Activated CD4-positive, alpha-beta memory T cell treated with anti-CD3 and anti-CD28 coated beads for 36 hours (primary cell): ENCODE measurements around the gene GRK7. TPM values are rescaled to one million over a fixed set of nuclear protein-coding genes. Genes with fewer than 3 reads are reported as not detected.

Experiments used
- CTCF ChIA-PET: fragments of 350-600 bp; sonication (Branson Sonifier 250); formaldehyde crosslinking; loops from one replicate; lab custom pipeline; 2021; ENCODE audit warnings: antibody characterized with exemption, inconsistent platforms; lab: Charles Lee
- POLR2A ChIA-PET: fragments of 350-600 bp; sonication (Branson Sonifier 250); formaldehyde crosslinking; loops from one replicate; lab custom pipeline; 2021; ENCODE audit warnings: antibody characterized with exemption; lab: Charles Lee
- DNase-seq: peaks from one replicate; pipeline ENCODE4 v3.0.0-alpha.2; 2020
- H3K27ac Mint-ChIP-seq: one replicate; pipeline ENCODE4 v1.8.0; 2021; ENCODE audit warnings: mixed read lengths
- H3K27me3 Mint-ChIP-seq: one replicate; pipeline ENCODE4 v1.8.0; 2021; ENCODE audit warnings: mixed read lengths
- H3K36me3 Mint-ChIP-seq: one replicate; pipeline ENCODE4 v1.8.0; 2021; ENCODE audit warnings: mixed read lengths
- H3K4me1 Mint-ChIP-seq: one replicate; pipeline ENCODE4 v1.8.0; 2021; ENCODE audit warnings: low read depth, mixed read lengths
- H3K4me3 Mint-ChIP-seq: one replicate; pipeline ENCODE4 v1.8.0; 2021; ENCODE audit warnings: mild to moderate bottlenecking, mixed read lengths
- H3K9me3 Mint-ChIP-seq: one replicate; pipeline ENCODE4 v1.8.0; 2021; ENCODE audit warnings: mixed read lengths
- intact Hi-C: fragments of 100-400 bp; cut with micrococcal nuclease; formaldehyde crosslinking; loops from one replicate; pipeline ENCODE4 v1.15.1; 2023
- total RNA-seq, 2 experiments: library from RNA; stranded (reverse); gene quantifications; one replicate each; pipeline ENCODE4 v1.2.3, GENCODE V29; 2021

Gene GRK7
- total RNA-seq, 2 experiments from 2014 or later = not detected

DNA sequence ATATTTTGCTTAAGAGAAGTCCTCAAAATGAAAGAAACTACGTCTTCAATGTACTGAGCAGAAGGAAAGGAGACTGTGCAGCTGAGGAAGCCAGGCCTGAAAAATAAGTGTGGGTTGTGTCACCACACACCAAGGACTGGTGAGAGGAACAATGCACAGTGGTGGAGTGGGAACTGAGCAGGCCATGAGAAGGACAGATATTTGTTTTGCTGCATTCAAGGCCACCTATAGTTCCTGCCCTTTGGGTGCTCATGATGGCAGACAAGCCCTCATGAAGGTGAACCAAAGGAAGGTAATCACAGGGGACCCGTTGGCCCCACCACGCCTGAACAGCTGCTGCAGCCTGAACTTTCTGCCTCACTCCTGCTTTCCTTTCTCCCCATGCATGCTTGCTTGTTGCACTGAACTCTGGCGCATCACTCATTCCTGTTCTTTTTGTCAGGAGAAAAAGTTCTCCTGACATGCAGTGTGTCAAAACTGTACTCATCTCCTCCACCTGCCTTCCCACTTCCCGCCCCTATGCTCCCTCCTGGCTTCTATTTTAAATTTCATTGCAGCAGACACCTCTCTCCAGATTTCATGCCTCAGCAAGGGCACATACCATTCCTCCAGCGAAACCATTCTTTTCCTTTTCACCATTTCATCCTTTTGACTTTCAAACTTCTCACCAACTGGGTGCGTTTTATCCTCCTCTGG lies 27.3 kb upstream of the GRK7 start:
- H3K4me1 Mint-ChIP-seq = peaks cover 16% of the 10 kb centered on the region
- no peak overlapping the region for H3K27ac Mint-ChIP-seq
- intact Hi-C loops = loop anchor here (5.0 kb wide), 6 partner anchors 156 to 536 kb away; partner anchors contain the start of gene TFDP2
- no peak for DNase-seq
- no peak overlapping the region for H3K4me3 Mint-ChIP-seq
- POLR2A ChIA-PET = no interaction called here
- H3K27me3 Mint-ChIP-seq = no peaks in the 10 kb centered on the region
- H3K36me3 Mint-ChIP-seq = peaks cover 6% of the 10 kb centered on the region
- CTCF ChIA-PET = interaction anchor here (1.3 kb wide), 1 partner anchor 177 kb away, joined by 5 read pairs; no protein-coding TSS in a partner anchor
- H3K9me3 Mint-ChIP-seq = no peaks in the 10 kb centered on the region

DNA sequence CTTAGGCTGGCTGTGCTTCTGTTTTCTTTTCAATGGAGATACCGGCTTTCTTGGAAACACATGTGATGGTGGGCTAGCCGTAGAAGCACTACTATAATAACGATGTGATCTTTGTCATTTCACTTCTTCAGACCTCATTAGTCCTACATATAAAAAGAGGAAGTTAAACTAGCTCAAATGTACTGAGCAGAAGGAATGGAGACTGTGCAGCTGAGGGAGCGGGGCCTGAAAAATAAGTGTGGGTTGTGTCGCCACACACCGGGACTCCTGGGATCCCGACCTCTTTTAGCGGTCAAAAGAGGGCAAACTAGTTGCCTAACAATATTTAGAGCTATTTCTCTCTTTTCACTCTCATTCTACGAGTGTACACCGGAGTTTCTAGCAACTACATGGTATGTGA lies 26.1 kb upstream of the GRK7 start:
- CTCF ChIA-PET = interaction anchor here (0.9 to 1.3 kb wide), 3 partner anchors 9 to 176 kb away, joined by 3 to 5 read pairs (median 4); no protein-coding TSS in a partner anchor
- intact Hi-C loops = loop anchor here (5.0 kb wide), 6 partner anchors 155 to 535 kb away; partner anchors contain the start of gene TFDP2
- peaks cover 9% of the 10 kb centered on the region for H3K36me3 Mint-ChIP-seq
- no peak overlapping the region for H3K4me3 Mint-ChIP-seq
- H3K27me3 Mint-ChIP-seq = no peaks in the 10 kb centered on the region
- DNase-seq = no peak
- H3K4me1 Mint-ChIP-seq = peaks cover 25% of the 10 kb centered on the region
- no peak overlapping the region for H3K27ac Mint-ChIP-seq
- no peaks in the 10 kb centered on the region for H3K9me3 Mint-ChIP-seq
- POLR2A ChIA-PET = interaction anchor here (1.1 kb wide), 1 partner anchor 140 kb away, joined by 7 read pairs; the partner anchor contains the start of gene ATP1B3

DNA sequence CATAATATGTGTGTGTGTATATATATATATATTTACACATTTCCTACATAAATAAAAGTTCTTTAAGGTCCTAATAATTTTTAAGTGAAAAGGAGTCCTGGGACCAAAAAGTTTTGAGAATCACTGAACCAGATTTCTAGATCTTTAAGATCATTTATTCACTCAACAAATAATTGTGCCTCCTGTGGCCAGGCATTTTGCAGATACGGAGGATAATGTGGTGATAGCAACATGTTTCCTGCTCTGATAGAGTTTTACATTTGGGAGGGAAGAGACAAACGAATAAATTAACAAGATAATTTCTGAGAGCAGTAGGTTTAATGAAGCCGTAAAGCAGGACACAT lies 25.6 kb upstream of the GRK7 start:
- no peak for DNase-seq
- ChIA-PET CTCF (interaction anchor here (0.9 to 4.4 kb wide), 8 partner anchors 10 to 412 kb away, joined by 3 to 110 read pairs (median 4); partner anchors contain the start of genes ATP1B3 and TFDP2), POLR2A (interaction anchor here (3.1 kb wide), 1 partner anchor 139 kb away, joined by 56 read pairs; the partner anchor contains the start of gene ATP1B3)
- Mint-ChIP-seq H3K4me3 (peak overlapping the region; percentile 75), H3K27ac (peak overlapping the region; percentile 81), H3K36me3 (peaks cover 12% of the 10 kb centered on the region), H3K27me3 (no peaks in the 10 kb centered on the region), H3K4me1 (peaks cover 28% of the 10 kb centered on the region), H3K9me3 (no peaks in the 10 kb centered on the region)
- intact Hi-C loops = loop anchor here (1.0 to 5.0 kb wide), 13 partner anchors 59 to 709 kb away; partner anchors contain the start of genes ATP1B3, GK5 and TFDP2

DNA sequence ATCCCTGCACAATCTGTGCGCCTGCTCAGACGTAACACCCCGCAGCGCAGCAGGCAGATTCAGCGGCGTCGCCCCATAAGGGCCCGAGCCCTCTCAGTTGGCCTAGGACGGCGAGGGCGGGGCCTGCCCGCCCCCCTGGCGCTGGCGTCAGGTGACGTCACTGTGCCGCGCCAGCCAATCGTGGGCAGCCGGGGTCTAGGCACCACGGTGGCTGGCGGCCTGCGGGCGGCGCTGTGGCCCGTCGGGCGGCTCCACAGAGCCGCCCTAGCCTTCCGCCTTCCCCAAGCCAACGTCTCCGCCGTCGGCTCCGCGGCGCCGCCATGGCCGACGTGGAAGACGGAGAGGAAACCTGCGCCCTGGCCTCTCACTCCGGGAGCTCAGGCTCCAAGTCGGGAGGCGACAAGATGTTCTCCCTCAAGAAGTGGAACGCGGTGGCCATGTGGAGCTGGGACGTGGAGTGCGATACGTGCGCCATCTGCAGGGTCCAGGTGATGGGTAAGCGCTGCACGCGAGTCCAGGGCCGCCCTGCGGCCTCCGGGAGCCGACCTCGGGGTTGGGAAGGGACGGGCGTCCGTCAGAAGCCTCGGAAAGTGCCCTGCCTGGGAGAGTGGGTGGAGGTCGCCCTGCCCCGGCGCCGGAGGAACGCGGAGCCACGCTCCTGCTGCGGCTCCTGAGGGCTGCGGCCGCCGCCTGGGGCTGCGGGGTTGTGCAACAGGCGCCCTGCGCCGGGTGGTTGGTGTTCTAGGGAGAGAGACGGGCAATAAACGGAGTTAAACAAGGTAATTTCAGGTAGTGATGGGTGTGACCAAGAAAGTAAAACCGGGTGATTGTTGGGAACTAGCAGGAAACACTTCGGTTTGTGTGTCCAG lies 25.0 kb upstream of the GRK7 start, which contains the start of gene RNF7:
Gene RNF7, plus strand, starts transcription at position 277 of the 869 bp plus-strand sequence. Its CDS starts 44 bp downstream, at position 321.
- peaks cover 33% of the 10 kb centered on the region for H3K4me1 Mint-ChIP-seq
- intact Hi-C loops = loop anchor here (1.0 to 5.0 kb wide), 13 partner anchors 58 to 709 kb away; partner anchors contain the start of genes ATP1B3, GK5 and TFDP2
- POLR2A ChIA-PET = interaction anchor here (0.6 to 3.2 kb wide), 6 partner anchors 14 to 141 kb away, joined by 3 to 56 read pairs (median 4); partner anchors contain the start of gene ATP1B3
- no peaks in the 10 kb centered on the region for H3K9me3 Mint-ChIP-seq
- peaks cover 12% of the 10 kb centered on the region for H3K36me3 Mint-ChIP-seq
- peak within 1 kb of the TSS; percentile 100 for H3K4me3 Mint-ChIP-seq
- no peaks in the 10 kb centered on the region for H3K27me3 Mint-ChIP-seq
- peak; percentile 98 for DNase-seq
- CTCF ChIA-PET = interaction anchor here (0.7 to 4.4 kb wide), 25 partner anchors 9 to 411 kb away, joined by 3 to 110 read pairs (median 3); partner anchors contain the start of genes ATP1B3 and TFDP2
- H3K27ac Mint-ChIP-seq = peak within 1 kb of the TSS; percentile 99

DNA sequence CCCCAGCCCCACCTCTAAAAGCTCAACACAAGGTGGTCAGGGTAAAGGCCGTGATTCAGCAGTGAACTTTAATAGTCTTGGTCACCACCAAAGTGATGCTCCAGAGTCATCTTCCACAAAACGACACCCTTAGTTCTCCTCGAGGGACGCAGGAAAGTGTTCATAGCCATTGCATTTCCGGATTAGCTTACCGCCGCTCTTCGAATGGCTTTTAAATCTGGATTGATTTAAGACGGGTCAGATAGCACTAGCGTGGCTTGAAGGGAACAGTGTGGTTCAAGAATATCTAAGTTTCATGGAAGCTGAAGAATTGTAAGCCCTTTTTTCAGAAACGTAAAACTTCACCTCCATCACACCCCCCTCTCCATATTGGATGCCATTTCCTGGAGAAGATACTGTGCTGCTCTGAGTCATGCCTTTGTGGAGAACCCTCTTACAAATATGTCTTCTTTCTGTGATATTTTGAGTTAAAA lies 24.3 kb upstream of the GRK7 start:
- Mint-ChIP-seq H3K9me3 (no peaks in the 10 kb centered on the region), H3K27ac (peak overlapping the region; percentile 99), H3K4me3 (peak overlapping the region; percentile 100), H3K27me3 (no peaks in the 10 kb centered on the region), H3K36me3 (peaks cover 12% of the 10 kb centered on the region), H3K4me1 (peaks cover 35% of the 10 kb centered on the region)
- intact Hi-C loops = loop anchor here (1.0 to 5.0 kb wide), 13 partner anchors 57 to 708 kb away; partner anchors contain the start of genes ATP1B3, GK5 and TFDP2
- POLR2A ChIA-PET = interaction anchor here (0.6 to 3.2 kb wide), 6 partner anchors 13 to 141 kb away, joined by 3 to 56 read pairs (median 4); partner anchors contain the start of gene ATP1B3
- CTCF ChIA-PET = interaction anchor here (0.7 to 4.4 kb wide), 28 partner anchors 8 to 410 kb away, joined by 3 to 110 read pairs (median 3); partner anchors contain the start of genes ATP1B3 and TFDP2
- no peak for DNase-seq

DNA sequence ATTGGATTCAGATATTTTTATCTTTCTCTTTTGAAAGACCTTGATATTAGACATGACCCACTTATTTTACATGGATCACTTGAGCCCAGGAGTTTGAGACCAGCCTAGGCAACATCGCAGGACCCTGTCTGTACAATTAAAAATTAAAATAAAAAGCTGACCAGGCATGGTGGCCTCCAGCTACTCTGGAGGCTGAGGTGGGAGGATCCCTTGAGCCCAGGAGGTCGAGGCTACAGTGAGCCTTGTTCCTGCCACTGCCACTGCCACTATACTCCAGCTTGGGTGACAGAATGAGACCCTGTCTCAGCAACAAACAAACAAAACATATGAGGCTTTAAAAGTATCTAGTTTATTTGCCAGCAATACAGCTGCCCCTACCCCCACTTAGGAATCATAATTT lies 23.5 kb upstream of the GRK7 start:
- DNase-seq = no peak
- Mint-ChIP-seq H3K4me3 (peak overlapping the region; percentile 100), H3K9me3 (no peaks in the 10 kb centered on the region), H3K27me3 (no peaks in the 10 kb centered on the region), H3K36me3 (peaks cover 16% of the 10 kb centered on the region), H3K27ac (no peak overlapping the region), H3K4me1 (peaks cover 39% of the 10 kb centered on the region)
- ChIA-PET POLR2A (interaction anchor here (3.1 to 3.2 kb wide), 2 partner anchors 58 to 137 kb away, joined by 21 to 56 read pairs; partner anchors contain the start of gene ATP1B3), CTCF (interaction anchor here (1.0 to 4.4 kb wide), 9 partner anchors 11 to 174 kb away, joined by 3 to 110 read pairs (median 4); partner anchors contain the start of gene ATP1B3)
- intact Hi-C loops = loop anchor here (2.0 to 5.0 kb wide), 9 partner anchors 153 to 707 kb away; partner anchors contain the start of genes GK5 and TFDP2

DNA sequence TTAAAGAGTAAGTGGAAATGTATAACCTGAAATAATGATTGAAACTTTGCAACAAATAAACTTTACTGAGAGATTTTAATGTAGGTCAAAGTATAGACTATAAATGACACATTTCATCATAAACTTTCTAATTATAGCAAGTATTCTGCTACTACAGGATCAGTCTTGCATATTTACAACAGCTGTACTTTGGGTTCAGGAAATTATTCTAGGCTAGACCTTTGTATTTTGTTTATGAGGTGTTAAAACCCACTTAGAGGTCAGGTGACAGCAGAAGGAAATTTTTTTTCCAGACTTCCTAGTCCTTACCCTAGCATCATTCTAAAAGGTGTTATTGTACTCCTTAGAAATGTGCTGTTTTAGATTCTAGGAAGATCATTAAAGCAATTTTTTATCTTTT lies 22.9 kb upstream of the GRK7 start:
- Mint-ChIP-seq H3K4me3 (no peak overlapping the region), H3K4me1 (peaks cover 39% of the 10 kb centered on the region), H3K27ac (no peak overlapping the region), H3K27me3 (no peaks in the 10 kb centered on the region), H3K9me3 (no peaks in the 10 kb centered on the region), H3K36me3 (peaks cover 19% of the 10 kb centered on the region)
- intact Hi-C loops = no loop called here
- CTCF ChIA-PET = interaction anchor here (0.7 to 4.4 kb wide), 5 partner anchors 35 to 173 kb away, joined by 3 to 110 read pairs (median 4); partner anchors contain the start of gene ATP1B3
- DNase-seq = no peak
- POLR2A ChIA-PET = interaction anchor here (3.1 to 3.2 kb wide), 2 partner anchors 57 to 136 kb away, joined by 21 to 56 read pairs; partner anchors contain the start of gene ATP1B3

DNA sequence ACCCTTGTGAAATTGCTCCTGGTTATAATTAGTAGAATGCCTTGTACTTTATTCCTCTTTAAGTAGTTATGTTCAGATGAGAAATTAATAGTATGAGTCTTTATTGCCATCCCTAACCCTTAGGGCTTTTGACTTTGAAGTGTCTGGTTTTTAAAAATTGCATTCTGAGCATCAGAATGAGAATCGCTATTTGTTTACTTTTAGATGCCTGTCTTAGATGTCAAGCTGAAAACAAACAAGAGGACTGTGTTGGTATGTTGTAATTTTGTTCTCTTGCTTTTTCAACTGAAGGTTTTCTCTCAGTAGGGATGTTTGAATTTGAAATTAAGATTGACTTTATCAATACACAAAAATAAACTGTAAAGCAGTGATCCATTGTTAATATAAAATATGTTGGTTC lies 19.9 kb upstream of the GRK7 start:
- Mint-ChIP-seq H3K36me3 (peaks cover 29% of the 10 kb centered on the region), H3K27ac (no peak overlapping the region), H3K4me1 (peaks cover 31% of the 10 kb centered on the region), H3K4me3 (no peak overlapping the region), H3K9me3 (no peaks in the 10 kb centered on the region), H3K27me3 (no peaks in the 10 kb centered on the region)
- intact Hi-C loops = no loop called here
- ChIA-PET POLR2A (no interaction called here), CTCF (no interaction called here)
- DNase-seq = no peak

DNA sequence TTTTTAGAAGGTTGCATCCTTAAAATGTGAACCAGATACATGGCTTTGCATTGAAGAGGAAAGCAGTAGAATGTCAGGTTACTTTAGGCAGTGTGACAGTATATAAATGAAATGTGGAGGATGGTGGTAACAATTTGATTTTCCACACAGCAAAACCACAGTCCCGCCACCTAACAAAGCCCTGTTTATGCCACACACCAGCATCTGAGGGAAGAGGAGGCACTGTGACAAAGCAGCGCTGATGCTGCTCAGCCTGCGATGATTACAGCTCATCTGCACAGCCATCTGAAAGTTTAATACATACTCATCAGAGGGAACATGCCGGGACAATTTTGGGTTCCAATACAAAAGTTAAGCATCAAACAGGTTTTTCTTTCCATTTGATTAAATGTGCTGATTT lies 16.2 kb upstream of the GRK7 start:
- intact Hi-C loops = no loop called here
- Mint-ChIP-seq H3K4me1 (peaks cover 15% of the 10 kb centered on the region), H3K27ac (no peak overlapping the region), H3K36me3 (peaks cover 28% of the 10 kb centered on the region), H3K9me3 (no peaks in the 10 kb centered on the region), H3K4me3 (no peak overlapping the region), H3K27me3 (no peaks in the 10 kb centered on the region)
- ChIA-PET CTCF (interaction anchor here (1.0 to 1.2 kb wide), 3 partner anchors 9 to 167 kb away, joined by 3 to 4 read pairs (median 3); partner anchors contain the start of gene RNF7), POLR2A (no interaction called here)
- DNase-seq = no peak

DNA sequence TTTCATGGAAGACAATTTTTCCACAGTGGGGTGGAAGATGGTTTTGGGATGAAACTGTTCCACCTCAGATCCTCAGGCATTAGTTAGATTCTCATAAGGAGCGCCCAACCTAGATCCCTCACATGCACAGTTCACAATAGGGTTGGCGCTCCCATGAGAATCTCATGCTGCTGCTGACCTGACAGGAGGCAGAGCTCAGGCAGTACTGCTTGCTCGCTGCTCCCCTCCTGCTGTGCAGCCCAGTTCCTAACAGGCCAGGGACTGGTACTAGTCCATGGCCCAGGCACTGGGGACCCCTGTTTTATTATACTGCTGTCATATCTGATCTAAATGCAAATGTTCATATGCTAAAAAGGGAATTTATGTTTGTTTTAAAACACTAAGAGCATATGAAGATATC lies 9.8 kb upstream of the GRK7 start:
- ChIA-PET POLR2A (no interaction called here), CTCF (interaction anchor here (1.0 to 1.6 kb wide), 3 partner anchors 15 to 160 kb away, joined by 3 to 9 read pairs (median 5); partner anchors contain the start of gene RNF7)
- intact Hi-C loops = no loop called here
- DNase-seq = no peak
- Mint-ChIP-seq H3K4me1 (no peaks in the 10 kb centered on the region), H3K4me3 (no peak overlapping the region), H3K27me3 (no peaks in the 10 kb centered on the region), H3K9me3 (no peaks in the 10 kb centered on the region), H3K36me3 (peaks cover 8% of the 10 kb centered on the region), H3K27ac (no peak overlapping the region)

DNA sequence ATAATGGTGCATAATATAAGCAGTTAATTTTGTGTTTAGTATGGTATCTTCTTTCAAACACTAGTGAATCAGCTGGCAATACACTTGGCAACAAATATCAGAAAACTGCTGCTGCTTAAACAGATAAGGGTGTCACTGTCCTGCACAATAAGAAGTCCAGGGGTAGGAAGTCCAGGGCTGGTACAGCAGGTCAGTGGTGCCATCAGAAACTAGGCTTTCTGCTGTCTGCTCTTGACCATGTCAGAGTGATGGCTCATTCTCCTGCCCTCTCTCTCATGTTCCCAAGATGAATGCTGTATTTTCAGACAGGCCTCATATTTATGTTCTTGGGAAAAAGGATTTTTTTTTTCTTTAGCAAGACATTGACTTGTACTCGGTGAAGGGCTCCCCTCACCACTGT lies 9.2 kb upstream of the GRK7 start:
- intact Hi-C loops = no loop called here
- H3K27ac Mint-ChIP-seq = no peak overlapping the region
- H3K9me3 Mint-ChIP-seq = no peaks in the 10 kb centered on the region
- CTCF ChIA-PET = interaction anchor here (1.0 kb wide), 1 partner anchor 159 kb away, joined by 3 read pairs; no protein-coding TSS in a partner anchor
- no peaks in the 10 kb centered on the region for H3K27me3 Mint-ChIP-seq
- no peak for DNase-seq
- H3K4me3 Mint-ChIP-seq = no peak overlapping the region
- H3K36me3 Mint-ChIP-seq = peaks cover 5% of the 10 kb centered on the region
- POLR2A ChIA-PET = no interaction called here
- no peaks in the 10 kb centered on the region for H3K4me1 Mint-ChIP-seq
